Dedifferentiated amniotic fluid mesenchymal stem cell (primary cell): ENCODE results near the gene PARP12.

Experiments
- DNase-seq: peaks from one replicate; pipeline ENCODE4 v3.0.0-alpha.2; 2016; ENCODE audit errors: extremely low spot score

The PARP12 gene

GRCh38 chr7:140015471-140015970 is 47.2 kb downstream of the PARP12 start:
- DNase-seq: no peak

- DNase-seq: no peak
Measured at GRCh38 chr7:140014123-140014522, 48.6 kb downstream of the PARP12 start.

GRCh38 chr7:140013676-140014075 is 49.1 kb downstream of the PARP12 start:
- no peak for DNase-seq

GRCh38 chr7:140010194-140010895 is 52.4 kb downstream of the PARP12 start:
- no peak for DNase-seq

GRCh38 chr7:140009735-140010134 is 53.0 kb downstream of the PARP12 start:
- DNase-seq: no peak

- DNase-seq: no peak
Measured at GRCh38 chr7:140008755-140009610, 53.8 kb downstream of the PARP12 start.

- DNase-seq: no peak
Measured at GRCh38 chr7:140007051-140007690, 55.6 kb downstream of the PARP12 start.

GRCh38 chr7:140006600-140006999 is 56.2 kb downstream of the PARP12 start:
- no peak for DNase-seq

- no peak for DNase-seq
Measured at GRCh38 chr7:140005754-140006503, 56.8 kb downstream of the PARP12 start.

- no peak for DNase-seq
Measured at GRCh38 chr7:140005341-140005740, 57.4 kb downstream of the PARP12 start.

- no peak for DNase-seq
Measured at GRCh38 chr7:140004672-140005071, 58.1 kb downstream of the PARP12 start.

GRCh38 chr7:140003913-140004382 is 58.8 kb downstream of the PARP12 start:
- DNase-seq: peak; percentile 55

GRCh38 chr7:140000666-140001268 is 62.0 kb downstream of the PARP12 start:
- no peak for DNase-seq

- no peak for DNase-seq
Measured at GRCh38 chr7:139999516-139999915, 63.2 kb downstream of the PARP12 start.

GRCh38 chr7:139998572-139998971 is 64.2 kb downstream of the PARP12 start:
- no peak for DNase-seq

- no peak for DNase-seq
Measured at GRCh38 chr7:139995017-139995915, 67.5 kb downstream of the PARP12 start.

- DNase-seq: no peak
Measured at GRCh38 chr7:139994356-139994755, 68.4 kb downstream of the PARP12 start.

- no peak for DNase-seq
Measured at GRCh38 chr7:139993592-139993991, 69.2 kb downstream of the PARP12 start.

GRCh38 chr7:139993169-139993568 is 69.6 kb downstream of the PARP12 start:
- no peak for DNase-seq
